Measurements from ENCODE around the gene SCYGR2.

- TF ChIP-seq CTCF (IDR thresholded peaks at IDR 0.05; ENCODE audit: low read length) (no peak), EZH2 (IDR thresholded peaks at IDR 0.05; ENCODE audit: borderline replicate concordance, low read length) (no peak)
Observed at GRCh38 chr2:227642656-227643055, 44.0 kb downstream of the SCYGR2 start.

Data from OCI-LY1 (cell line).